ENCODE results near the gene DENND4A. TPM values are rescaled to one million over a fixed set of nuclear protein-coding genes. Genes with fewer than 3 reads are reported as not detected.

The DENND4A gene
- total and polyA plus RNA-seq, 4 donors, result 7.0 to 52.8 (median 17.4) TPM

- no peak for ATAC-seq (ENCODE audit: insufficient read depth, low FRiP score)
- DNase-seq, result no peak
- Histone ChIP-seq H3K4me1 (ENCODE audit: control insufficient read depth in 5 of 5, insufficient read depth in 5 of 5, low read length in 5 of 5) (peaks cover 0 to 61% (median 12%) of the 10 kb centered on the region in 5 donors), H3K27ac (ENCODE audit: low read depth in 1 of 2, low read length in 1 of 2) (no peak overlapping the region), H3K9me3 (ENCODE audit: control insufficient read depth in 4 of 4, insufficient read depth in 3 of 4, low read length in 3 of 4) (no peaks in the 10 kb centered on the region), H3K4me3 (no peak overlapping the region), H3K9ac (ENCODE audit: insufficient read depth in 1 of 2, low read length in 2 of 2) (no peak overlapping the region), H3K36me3 (ENCODE audit: control insufficient read depth in 4 of 4, insufficient read depth in 4 of 4, low read length in 4 of 4) (no peaks in the 10 kb centered on the region), H3K27me3 (ENCODE audit: control insufficient read depth in 3 of 3, insufficient read depth in 3 of 3, low read length in 2 of 3) (no peaks in the 10 kb centered on the region)
- WGBS, 2 donors, result 92 to 98% methylated on average over 6 of the region's 6 CpGs
- TF ChIP-seq CTCF (IDR thresholded peaks at IDR 0.05; ENCODE audit: control extremely low read depth, extremely low read depth), result no peak
Observed at GRCh38 chr15:65631503-65631902, 160.6 kb downstream of the DENND4A start.

- WGBS, 2 donors, result 88 to 93% methylated on average over 5 of the region's 5 CpGs
Observed at GRCh38 chr15:65630760-65631159, 161.3 kb downstream of the DENND4A start.

GRCh38 chr15:65629548-65629947 lies 162.5 kb downstream of the DENND4A start:
- 90 to 95% methylated on average over 3 of the region's 3 CpGs for WGBS, 2 donors
- ATAC-seq (ENCODE audit: insufficient read depth, low FRiP score), result no peak
- Histone ChIP-seq H3K4me3 (no peak overlapping the region), H3K9ac (ENCODE audit: insufficient read depth in 1 of 2, low read length in 2 of 2) (no peak overlapping the region), H3K36me3 (ENCODE audit: control insufficient read depth in 4 of 4, insufficient read depth in 4 of 4, low read length in 4 of 4) (peaks cover 0 to 12% (median 3%) of the 10 kb centered on the region in 4 donors), H3K27ac (ENCODE audit: low read depth in 1 of 2, low read length in 1 of 2) (no peak overlapping the region), H3K27me3 (ENCODE audit: control insufficient read depth in 3 of 3, insufficient read depth in 3 of 3, low read length in 2 of 3) (no peaks in the 10 kb centered on the region), H3K4me1 (ENCODE audit: control insufficient read depth in 5 of 5, insufficient read depth in 5 of 5, low read length in 5 of 5) (peaks cover 0 to 61% (median 12%) of the 10 kb centered on the region in 5 donors), H3K9me3 (ENCODE audit: control insufficient read depth in 4 of 4, insufficient read depth in 3 of 4, low read length in 3 of 4) (no peaks in the 10 kb centered on the region)
- DNase-seq, result no peak
- TF ChIP-seq CTCF (IDR thresholded peaks at IDR 0.05; ENCODE audit: control extremely low read depth, extremely low read depth), result no peak

More at GRCh38 chr15:65630760-65631159, 161.3 kb downstream of the DENND4A start:
- Histone ChIP-seq H3K9me3 (ENCODE audit: control insufficient read depth in 4 of 4, insufficient read depth in 3 of 4, low read length in 3 of 4) (no peaks in the 10 kb centered on the region), H3K4me3 (no peak overlapping the region), H3K27me3 (ENCODE audit: control insufficient read depth in 3 of 3, insufficient read depth in 3 of 3, low read length in 2 of 3) (no peaks in the 10 kb centered on the region), H3K9ac (ENCODE audit: insufficient read depth in 1 of 2, low read length in 2 of 2) (no peak overlapping the region), H3K27ac (ENCODE audit: low read depth in 1 of 2, low read length in 1 of 2) (no peak overlapping the region), H3K36me3 (ENCODE audit: control insufficient read depth in 4 of 4, insufficient read depth in 4 of 4, low read length in 4 of 4) (peaks cover 0 to 1% (median 0%) of the 10 kb centered on the region in 4 donors), H3K4me1 (ENCODE audit: control insufficient read depth in 5 of 5, insufficient read depth in 5 of 5, low read length in 5 of 5) (peaks cover 0 to 64% (median 12%) of the 10 kb centered on the region in 5 donors)
- ATAC-seq (ENCODE audit: insufficient read depth, low FRiP score) (no peak), DNase-seq (no peak)
- no peak for TF ChIP-seq CTCF (IDR thresholded peaks at IDR 0.05; ENCODE audit: control extremely low read depth, extremely low read depth)

GRCh38 chr15:65626856-65627255 lies 165.2 kb downstream of the DENND4A start:
- no peak for TF ChIP-seq CTCF (IDR thresholded peaks at IDR 0.05; ENCODE audit: control extremely low read depth, extremely low read depth)

More at GRCh38 chr15:65626856-65627255, 165.2 kb downstream of the DENND4A start:
- Histone ChIP-seq H3K4me3 (no peak overlapping the region), H3K27me3 (ENCODE audit: control insufficient read depth in 3 of 3, insufficient read depth in 3 of 3, low read length in 2 of 3) (no peaks in the 10 kb centered on the region), H3K27ac (ENCODE audit: low read depth in 1 of 2, low read length in 1 of 2) (no peak overlapping the region), H3K9ac (ENCODE audit: insufficient read depth in 1 of 2, low read length in 2 of 2) (no peak overlapping the region), H3K4me1 (ENCODE audit: control insufficient read depth in 5 of 5, insufficient read depth in 5 of 5, low read length in 5 of 5) (peaks cover 0 to 35% (median 0%) of the 10 kb centered on the region in 5 donors), H3K36me3 (ENCODE audit: control insufficient read depth in 4 of 4, insufficient read depth in 4 of 4, low read length in 4 of 4) (peaks cover 0 to 17% (median 3%) of the 10 kb centered on the region in 4 donors), H3K9me3 (ENCODE audit: control insufficient read depth in 4 of 4, insufficient read depth in 3 of 4, low read length in 3 of 4) (no peaks in the 10 kb centered on the region)
- ATAC-seq (ENCODE audit: insufficient read depth, low FRiP score) (no peak), DNase-seq (peak in 1 of 3 donors; percentile 36)
- 73 to 86% methylated on average over 4 of the region's 4 CpGs for WGBS, 2 donors

Measured in lung (tissue), 12 donors.